ENCODE data around the gene MKLN1. TPM values are rescaled to one million over a fixed set of nuclear protein-coding genes. Genes with fewer than 3 reads are reported as not detected.

The MKLN1 gene
- total and polyA plus RNA-seq, 4 donors, result 7.1 to 48.4 (median 25.5) TPM

GRCh38 chr7:131449373-131449902 lies 121.8 kb downstream of the MKLN1 start:
- Histone ChIP-seq H3K27me3 (ENCODE audit: control insufficient read depth in 4 of 4, insufficient read depth in 4 of 4, low read length in 3 of 4) (no peaks in the 10 kb centered on the region), H3K9ac (ENCODE audit: low read depth in 1 of 2, low read length in 2 of 2) (no peak overlapping the region), H3K4me1 (ENCODE audit: control insufficient read depth in 4 of 4, insufficient read depth in 4 of 4, low read length in 3 of 4) (peaks cover 0 to 3% (median 0%) of the 10 kb centered on the region in 4 donors), H3K27ac (ENCODE audit: low read depth in 1 of 2, low read length in 2 of 2) (no peak overlapping the region), H3K4me3 (ENCODE audit: low read depth in 1 of 3, low read length in 3 of 3) (no peak overlapping the region), H3K36me3 (ENCODE audit: control insufficient read depth in 4 of 4, insufficient read depth in 3 of 4, low read depth in 1 of 4, low read length in 3 of 4) (peaks cover 2 to 21% (median 10%) of the 10 kb centered on the region in 4 donors), H3K9me3 (ENCODE audit: control insufficient read depth in 4 of 4, low read length in 3 of 4) (no peaks in the 10 kb centered on the region)
- 99% methylated on average over 2 of the region's 2 CpGs for WGBS
- TF ChIP-seq EGR1 (IDR thresholded peaks at IDR 0.05; ENCODE audit: low read depth in 2 of 2) (no peak), SP1 (IDR thresholded peaks at IDR 0.05) (no peak), FOXA2 (IDR thresholded peaks at IDR 0.05) (no peak), FOXA1 (IDR thresholded peaks at IDR 0.05) (no peak), HNF4A (conservative IDR thresholded peaks at IDR 0.05) (no peak), GABPA (IDR thresholded peaks at IDR 0.05 in 1 of 2, conservative IDR thresholded peaks at IDR 0.05 in 1 of 2) (no peak), RXRA (IDR thresholded peaks at IDR 0.05) (no peak), RAD21 (IDR thresholded peaks at IDR 0.05) (no peak), TAF1 (conservative IDR thresholded peaks at IDR 0.05) (no peak), ATF3 (IDR thresholded peaks at IDR 0.05) (no peak), ZBTB33 (IDR thresholded peaks at IDR 0.05) (no peak), YY1 (IDR thresholded peaks at IDR 0.05) (no peak), NR2F2 (IDR thresholded peaks at IDR 0.05) (no peak)
- TF ChIP-seq, protein P1, sequence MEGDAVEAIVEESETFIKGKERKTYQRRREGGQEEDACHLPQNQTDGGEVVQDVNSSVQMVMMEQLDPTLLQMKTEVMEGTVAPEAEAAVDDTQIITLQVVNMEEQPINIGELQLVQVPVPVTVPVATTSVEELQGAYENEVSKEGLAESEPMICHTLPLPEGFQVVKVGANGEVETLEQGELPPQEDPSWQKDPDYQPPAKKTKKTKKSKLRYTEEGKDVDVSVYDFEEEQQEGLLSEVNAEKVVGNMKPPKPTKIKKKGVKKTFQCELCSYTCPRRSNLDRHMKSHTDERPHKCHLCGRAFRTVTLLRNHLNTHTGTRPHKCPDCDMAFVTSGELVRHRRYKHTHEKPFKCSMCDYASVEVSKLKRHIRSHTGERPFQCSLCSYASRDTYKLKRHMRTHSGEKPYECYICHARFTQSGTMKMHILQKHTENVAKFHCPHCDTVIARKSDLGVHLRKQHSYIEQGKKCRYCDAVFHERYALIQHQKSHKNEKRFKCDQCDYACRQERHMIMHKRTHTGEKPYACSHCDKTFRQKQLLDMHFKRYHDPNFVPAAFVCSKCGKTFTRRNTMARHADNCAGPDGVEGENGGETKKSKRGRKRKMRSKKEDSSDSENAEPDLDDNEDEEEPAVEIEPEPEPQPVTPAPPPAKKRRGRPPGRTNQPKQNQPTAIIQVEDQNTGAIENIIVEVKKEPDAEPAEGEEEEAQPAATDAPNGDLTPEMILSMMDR (IDR thresholded peaks at IDR 0.05; ENCODE audit: low read depth, low read length, missing input control), result no peak
- TF ChIP-seq, protein P2, sequence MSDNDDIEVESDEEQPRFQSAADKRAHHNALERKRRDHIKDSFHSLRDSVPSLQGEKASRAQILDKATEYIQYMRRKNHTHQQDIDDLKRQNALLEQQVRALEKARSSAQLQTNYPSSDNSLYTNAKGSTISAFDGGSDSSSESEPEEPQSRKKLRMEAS (IDR thresholded peaks at IDR 0.05), result no peak
- TF ChIP-seq, protein P3, sequence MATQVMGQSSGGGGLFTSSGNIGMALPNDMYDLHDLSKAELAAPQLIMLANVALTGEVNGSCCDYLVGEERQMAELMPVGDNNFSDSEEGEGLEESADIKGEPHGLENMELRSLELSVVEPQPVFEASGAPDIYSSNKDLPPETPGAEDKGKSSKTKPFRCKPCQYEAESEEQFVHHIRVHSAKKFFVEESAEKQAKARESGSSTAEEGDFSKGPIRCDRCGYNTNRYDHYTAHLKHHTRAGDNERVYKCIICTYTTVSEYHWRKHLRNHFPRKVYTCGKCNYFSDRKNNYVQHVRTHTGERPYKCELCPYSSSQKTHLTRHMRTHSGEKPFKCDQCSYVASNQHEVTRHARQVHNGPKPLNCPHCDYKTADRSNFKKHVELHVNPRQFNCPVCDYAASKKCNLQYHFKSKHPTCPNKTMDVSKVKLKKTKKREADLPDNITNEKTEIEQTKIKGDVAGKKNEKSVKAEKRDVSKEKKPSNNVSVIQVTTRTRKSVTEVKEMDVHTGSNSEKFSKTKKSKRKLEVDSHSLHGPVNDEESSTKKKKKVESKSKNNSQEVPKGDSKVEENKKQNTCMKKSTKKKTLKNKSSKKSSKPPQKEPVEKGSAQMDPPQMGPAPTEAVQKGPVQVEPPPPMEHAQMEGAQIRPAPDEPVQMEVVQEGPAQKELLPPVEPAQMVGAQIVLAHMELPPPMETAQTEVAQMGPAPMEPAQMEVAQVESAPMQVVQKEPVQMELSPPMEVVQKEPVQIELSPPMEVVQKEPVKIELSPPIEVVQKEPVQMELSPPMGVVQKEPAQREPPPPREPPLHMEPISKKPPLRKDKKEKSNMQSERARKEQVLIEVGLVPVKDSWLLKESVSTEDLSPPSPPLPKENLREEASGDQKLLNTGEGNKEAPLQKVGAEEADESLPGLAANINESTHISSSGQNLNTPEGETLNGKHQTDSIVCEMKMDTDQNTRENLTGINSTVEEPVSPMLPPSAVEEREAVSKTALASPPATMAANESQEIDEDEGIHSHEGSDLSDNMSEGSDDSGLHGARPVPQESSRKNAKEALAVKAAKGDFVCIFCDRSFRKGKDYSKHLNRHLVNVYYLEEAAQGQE (IDR thresholded peaks at IDR 0.05), result no peak
- no peak for DNase-seq (ENCODE audit: low spot score)
